B cell (primary cell): ENCODE results near the gene ZNHIT2. TPM values are rescaled to one million over a fixed set of nuclear protein-coding genes. Genes with fewer than 3 reads are reported as not detected.

Source experiments
- ATAC-seq: fragments of 200-7000 bp; cut with Tn5 transposase; one replicate; pipeline ENCODE4 v1.10.0; 2021; ENCODE audit warnings: low read depth, mild to moderate bottlenecking, moderate number of reproducible peaks, moderate library complexity
- CTCF ChIA-PET: fragments of 350-600 bp; sonication (Branson Sonifier 250); formaldehyde crosslinking; loops from one replicate; lab custom pipeline; 2021; ENCODE audit warnings: antibody characterized with exemption, inconsistent platforms; lab: Charles Lee
- POLR2A ChIA-PET: fragments of 350-600 bp; sonication (Branson Sonifier 250); formaldehyde crosslinking; loops from one replicate; lab custom pipeline; 2021; ENCODE audit warnings: antibody characterized with exemption; lab: Charles Lee
- DNase-seq: peaks from one replicate; pipeline ENCODE4 v3.0.0; 2013
- H2AFZ ChIP-seq: 2 replicates; pipeline ENCODE4 v1.6.1; 2012; ENCODE audit warnings: mild to moderate bottlenecking, low read depth, low read length; ENCODE audit not compliant: insufficient read depth, poor library complexity, severe bottlenecking
- H3K27ac ChIP-seq, 2 donors: 1 replicate in 1 of 2; 2 replicates in 1 of 2; pipeline ENCODE4 v1.5.1; 2012 to 2013; ENCODE audit warnings: low read length in 2 of 2, mild to moderate bottlenecking in 2 of 2, moderate library complexity in 1 of 2
- H3K27me3 ChIP-seq, 4 experiments: fragments of 200-600 bp in 1 of 4; sonication (generic) in 1 of 4; replicated peaks in 1 of 4; 1 replicate in 2 of 4; 2 replicates in 2 of 4; pipeline versions ENCODE4 v1.6.1 to v1.7.0; 2013 to 2016; ENCODE audit warnings: low read length in 3 of 4, mild to moderate bottlenecking in 2 of 4, mixed read lengths in 1 of 4, moderate library complexity in 1 of 4; ENCODE audit not compliant: insufficient read depth in 4 of 4, control insufficient read depth in 3 of 4; ENCODE audit errors: control extremely low read depth in 1 of 4
- H3K36me3 ChIP-seq, 2 experiments: replicated peaks in 1 of 2; 1 replicate in 1 of 2; 2 replicates in 1 of 2; pipeline versions ENCODE4 v1.6.1 to v1.7.1; 2013; ENCODE audit warnings: low read length in 1 of 2; ENCODE audit not compliant: insufficient read depth in 2 of 2, control insufficient read depth in 1 of 2; ENCODE audit errors: control extremely low read depth in 1 of 2, extremely low read depth in 1 of 2
- H3K4me1 ChIP-seq, 2 donors: fragments of 200-600 bp in 1 of 2; sonication (generic) in 1 of 2; 1 replicate in 1 of 2; 2 replicates in 1 of 2; pipeline versions ENCODE4 v1.5.1 to v1.6.1; 2013 to 2017; ENCODE audit warnings: low read length in 2 of 2; ENCODE audit not compliant: control insufficient read depth in 2 of 2, insufficient read depth in 2 of 2
- H3K4me2 ChIP-seq: replicated peaks from 2 replicates; pipeline ENCODE3; 2012; ENCODE audit warnings: mild to moderate bottlenecking, low read depth, low read length; ENCODE audit not compliant: poor library complexity, severe bottlenecking
- H3K4me3 ChIP-seq, 5 experiments: fragments of 200-600 bp in 1 of 5; sonication (generic) in 1 of 5; 1 replicate in 3 of 5; 2 replicates in 2 of 5; pipeline versions ENCODE4 v1.5.1 to v1.7.0; 2011 to 2016; ENCODE audit warnings: low read length in 4 of 5, mild to moderate bottlenecking in 4 of 5, low read depth in 2 of 5, control low read depth in 1 of 5, moderate library complexity in 1 of 5; ENCODE audit not compliant: insufficient read depth in 1 of 5; ENCODE audit errors: control extremely low read depth in 1 of 5, extremely low read depth in 1 of 5
- H3K79me2 ChIP-seq: fragments of 200-600 bp; sonication (generic); one replicate; pipeline ENCODE4 v1.6.0; 2016; ENCODE audit warnings: low read length; ENCODE audit not compliant: control insufficient read depth, insufficient read depth
- H3K9ac ChIP-seq: fragments of 200-600 bp; sonication (generic); 2 replicates; pipeline ENCODE4 v1.6.1; 2017; ENCODE audit warnings: mild to moderate bottlenecking, low read length, moderate library complexity
- H3K9me3 ChIP-seq, 3 donors: one replicate each; pipeline versions ENCODE4 v1.6.1 to v1.7.1; 2013; ENCODE audit warnings: low read length in 2 of 3; ENCODE audit not compliant: control insufficient read depth in 2 of 3, insufficient read depth in 1 of 3; ENCODE audit errors: control extremely low read depth in 1 of 3
- H4K20me1 ChIP-seq: 2 replicates; pipeline ENCODE4 v1.6.0; 2012; ENCODE audit warnings: mild to moderate bottlenecking, low read length; ENCODE audit not compliant: insufficient read depth, control insufficient read depth, poor library complexity, severe bottlenecking
- H3K27ac Mint-ChIP-seq: one replicate; pipeline ENCODE4 v1.8.0; 2021; ENCODE audit warnings: mixed read lengths
- H3K27me3 Mint-ChIP-seq: one replicate; pipeline ENCODE4 v1.8.0; 2021; ENCODE audit warnings: mixed read lengths
- H3K4me1 Mint-ChIP-seq: one replicate; pipeline ENCODE4 v1.8.0; 2021; ENCODE audit warnings: mixed read lengths
- H3K4me3 Mint-ChIP-seq: one replicate; pipeline ENCODE4 v1.8.0; 2021; ENCODE audit warnings: mixed read lengths
- H3K9me3 Mint-ChIP-seq: one replicate; pipeline ENCODE4 v1.8.0; 2022; ENCODE audit warnings: mixed read lengths; ENCODE audit not compliant: insufficient read depth
- EZH2 ChIP-seq: IDR thresholded peaks from 2 replicates; pipeline ENCODE4 v1.6.1; 2012; ENCODE audit warnings: borderline replicate concordance, low read depth, mild to moderate bottlenecking, moderate library complexity, low read length; ENCODE audit not compliant: insufficient read depth, poor library complexity, severe bottlenecking
- WGBS: methylation state at CpG from one replicate; pipeline ENCODE4 v1.1.5; 2013; ENCODE audit warnings: missing lambda C conversion rate; ENCODE audit not compliant: insufficient coverage; 5-methylcytosine and 5-hydroxymethylcytosine counted together
- intact Hi-C: fragments of 100-400 bp; cut with micrococcal nuclease; formaldehyde crosslinking; loops from one replicate; pipeline ENCODE4 v1.10.0; 2022
- polyA plus RNA-seq: library from polyadenylated mRNA; depleted of rRNA; stranded (reverse); fragments of >200 nt; gene quantifications from 2 replicates; pipeline ENCODE4 v1.2.3, GENCODE V29; 2012
- total RNA-seq, 2 donors: library from RNA; stranded (reverse); fragments of 120-200 nt in 1 of 2; gene quantifications; 1 replicate in 1 of 2; 2 replicates in 1 of 2; pipeline versions ENCODE4 v1.2.3 to v1.2.4, GENCODE V29; 2013 to 2022
- TF ChIP-seq, protein P1 (sequence below): fragments of 200-600 bp; IDR thresholded peaks from one replicate; pipeline ENCODE4 v1.8.0; 2022; ENCODE audit warnings: antibody characterized with exemption, mild to moderate bottlenecking

Gene ZNHIT2
- total and polyA plus RNA-seq, 2 donors (not counting 1 experiment from before 2014, with no cell fraction given): 6.2 to 14.1 TPM

DNA sequence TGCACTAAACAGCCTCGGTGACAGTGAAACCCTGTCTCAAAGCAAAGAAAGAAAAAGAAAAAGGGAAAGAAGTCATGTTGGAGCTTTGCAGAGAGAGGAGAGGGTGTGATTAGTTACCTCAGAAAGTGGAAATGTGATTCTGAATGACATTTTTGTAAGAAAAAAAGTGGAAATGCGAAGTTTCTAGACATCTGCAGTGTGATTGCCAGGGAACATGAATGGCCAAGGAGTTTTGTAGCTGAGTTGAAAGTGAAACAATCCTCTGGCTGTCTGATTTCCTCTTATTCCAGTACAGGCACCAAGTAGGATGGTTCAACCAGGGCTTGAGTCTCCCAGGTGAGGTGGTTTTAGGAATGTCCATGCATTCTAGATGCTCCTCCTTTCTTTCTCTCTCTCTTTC, 34.6 kb upstream of the ZNHIT2 start:
- Mint-ChIP-seq H3K9me3 (no peaks in the 10 kb centered on the region), H3K4me3 (no peak overlapping the region), H3K27me3 (no peaks in the 10 kb centered on the region), H3K27ac (peak overlapping the region; percentile 50), H3K4me1 (peaks cover 26% of the 10 kb centered on the region)
- Histone ChIP-seq H3K4me3 (no peak overlapping the region), H3K4me1 (peaks cover 9 to 11% of the 10 kb centered on the region in 2 donors), H4K20me1 (no peaks in the 10 kb centered on the region), H3K27me3 (no peaks in the 10 kb centered on the region), H3K9ac (no peak overlapping the region), H3K4me2 (peak overlapping the region; percentile 40), H3K9me3 (no peaks in the 10 kb centered on the region), H3K36me3 (no peaks in the 10 kb centered on the region), H3K27ac (no peak overlapping the region), H3K79me2 (no peaks in the 10 kb centered on the region), H2AFZ (peak overlapping the region; percentile 67)
- ATAC-seq (no peak), DNase-seq (peak; percentile 22)
- CTCF ChIA-PET: interaction anchor here (1.1 to 1.3 kb wide), 2 partner anchors 12 to 40 kb away, joined by 3 read pairs; partner anchors contain the start of gene TM7SF2
- intact Hi-C loops: no loop called here
- TF ChIP-seq, protein P1, sequence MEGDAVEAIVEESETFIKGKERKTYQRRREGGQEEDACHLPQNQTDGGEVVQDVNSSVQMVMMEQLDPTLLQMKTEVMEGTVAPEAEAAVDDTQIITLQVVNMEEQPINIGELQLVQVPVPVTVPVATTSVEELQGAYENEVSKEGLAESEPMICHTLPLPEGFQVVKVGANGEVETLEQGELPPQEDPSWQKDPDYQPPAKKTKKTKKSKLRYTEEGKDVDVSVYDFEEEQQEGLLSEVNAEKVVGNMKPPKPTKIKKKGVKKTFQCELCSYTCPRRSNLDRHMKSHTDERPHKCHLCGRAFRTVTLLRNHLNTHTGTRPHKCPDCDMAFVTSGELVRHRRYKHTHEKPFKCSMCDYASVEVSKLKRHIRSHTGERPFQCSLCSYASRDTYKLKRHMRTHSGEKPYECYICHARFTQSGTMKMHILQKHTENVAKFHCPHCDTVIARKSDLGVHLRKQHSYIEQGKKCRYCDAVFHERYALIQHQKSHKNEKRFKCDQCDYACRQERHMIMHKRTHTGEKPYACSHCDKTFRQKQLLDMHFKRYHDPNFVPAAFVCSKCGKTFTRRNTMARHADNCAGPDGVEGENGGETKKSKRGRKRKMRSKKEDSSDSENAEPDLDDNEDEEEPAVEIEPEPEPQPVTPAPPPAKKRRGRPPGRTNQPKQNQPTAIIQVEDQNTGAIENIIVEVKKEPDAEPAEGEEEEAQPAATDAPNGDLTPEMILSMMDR: no peak
- TF ChIP-seq EZH2: no peak
- 87% methylated on average over 2 of the region's 2 CpGs for WGBS
- POLR2A ChIA-PET: interaction anchor here (0.6 kb wide), 1 partner anchor 788 kb away, joined by 5 read pairs; no protein-coding TSS in a partner anchor

DNA sequence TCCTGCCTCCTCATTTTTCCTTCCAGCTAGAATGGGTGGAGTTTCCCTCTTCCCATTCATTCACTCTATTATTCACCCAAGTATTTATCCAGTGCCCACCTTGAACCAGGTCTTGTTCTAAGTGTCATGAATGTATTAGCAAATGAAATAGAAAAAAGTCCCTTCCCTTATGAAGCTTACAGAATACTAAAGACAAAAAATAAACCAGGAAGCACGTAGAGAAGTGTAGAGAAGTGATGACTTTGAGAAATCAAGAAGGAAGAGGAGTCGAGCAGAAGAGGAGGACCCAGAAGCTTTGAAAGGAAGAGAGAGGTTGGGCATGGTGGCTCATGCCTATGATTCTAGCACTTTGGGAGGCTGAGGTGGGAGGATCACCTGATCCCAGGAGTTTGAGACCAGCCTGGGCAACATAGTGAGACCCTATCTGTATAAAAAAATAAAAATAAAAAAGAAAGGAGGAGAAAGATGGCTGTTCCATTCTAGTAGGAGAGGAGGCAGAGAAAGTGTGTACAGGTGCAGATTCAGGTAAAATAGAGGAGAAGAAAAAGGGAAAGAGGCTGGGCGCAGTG, 33.9 kb upstream of the ZNHIT2 start:
- H3K9ac ChIP-seq: no peak overlapping the region
- no peaks in the 10 kb centered on the region for H3K27me3 ChIP-seq
- Mint-ChIP-seq H3K27ac (peak overlapping the region; percentile 15), H3K4me1 (peaks cover 28% of the 10 kb centered on the region), H3K9me3 (no peaks in the 10 kb centered on the region), H3K27me3 (no peaks in the 10 kb centered on the region), H3K4me3 (peak overlapping the region; percentile 8)
- H4K20me1 ChIP-seq: no peaks in the 10 kb centered on the region
- H2AFZ ChIP-seq: peak overlapping the region; percentile 33
- H3K9me3 ChIP-seq: no peaks in the 10 kb centered on the region
- H3K4me3 ChIP-seq: no peak overlapping the region
- TF ChIP-seq, protein P1: no peak
- no peak for TF ChIP-seq EZH2
- intact Hi-C loops: no loop called here
- CTCF ChIA-PET: interaction anchor here (1.1 to 1.3 kb wide), 2 partner anchors 11 to 40 kb away, joined by 3 read pairs; partner anchors contain the start of gene TM7SF2
- H3K79me2 ChIP-seq: no peaks in the 10 kb centered on the region
- no peaks in the 10 kb centered on the region for H3K36me3 ChIP-seq
- POLR2A ChIA-PET: interaction anchor here (0.6 kb wide), 1 partner anchor 789 kb away, joined by 5 read pairs; no protein-coding TSS in a partner anchor
- peaks cover 14 to 17% of the 10 kb centered on the region in 2 donors for H3K4me1 ChIP-seq
- no peak overlapping the region for H3K4me2 ChIP-seq
- no peak for DNase-seq
- H3K27ac ChIP-seq: no peak overlapping the region
- WGBS: 52% methylated on average over 3 of the region's 3 CpGs
- ATAC-seq: no peak
